ENCODE data around the gene BMERB1. TPM values are rescaled to one million over a fixed set of nuclear protein-coding genes. Genes with fewer than 3 reads are reported as not detected.
A peak's percentile ranks its signal among the peaks of the same experiment; 100 is the strongest.
"Not testable (repeated sequence)": the region's sequence is repeated elsewhere in the genome, so short reads cannot be mapped to it uniquely, and the experiment has no call there.

BMERB1 gene
- total RNA-seq = 57.2 and 77.2 TPM in 2 replicates

DNA sequence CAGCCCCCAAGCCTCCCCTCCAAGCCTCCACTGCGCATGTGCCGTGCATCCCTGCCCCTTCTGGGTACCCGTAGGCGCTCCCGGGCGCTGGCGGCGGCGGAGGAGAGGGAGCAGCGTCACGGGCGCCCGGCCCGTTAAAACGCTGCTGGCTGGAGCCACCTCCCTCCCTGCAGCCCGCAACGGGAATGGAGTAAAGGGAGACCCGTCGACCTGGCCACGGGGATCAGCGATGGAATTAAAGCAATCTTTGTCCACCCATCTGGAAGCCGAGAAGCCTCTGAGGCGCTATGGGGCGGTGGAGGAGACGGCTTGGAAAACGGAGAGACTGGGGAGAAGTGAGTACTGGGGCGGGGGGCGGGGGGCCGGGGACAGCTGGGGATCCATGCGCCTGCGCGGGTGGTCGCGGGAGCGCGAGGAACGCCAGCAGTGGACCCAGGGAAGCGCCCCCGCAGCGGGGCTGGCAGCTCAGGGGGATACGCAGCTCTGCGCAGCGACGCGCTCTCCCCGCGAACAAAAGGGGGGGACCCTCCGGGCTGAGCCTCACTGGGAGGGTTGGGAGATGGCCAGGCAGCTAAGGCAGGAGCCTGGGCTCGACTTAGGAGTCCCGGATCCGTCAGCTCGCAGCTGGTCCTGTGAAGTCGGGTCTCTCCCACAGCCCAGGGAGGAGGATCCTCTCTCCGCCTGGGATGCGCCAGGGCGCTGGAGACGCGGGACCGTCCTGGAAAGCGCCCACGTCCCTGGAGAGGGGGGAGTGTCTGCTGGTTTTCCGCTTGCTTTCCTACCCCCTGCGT lies at the start of gene BMERB1:
Gene BMERB1 (plus strand): TSS at position 164 of the 791 bp plus-strand sequence. CDS start 66 bp downstream, at position 230.
- H3K27ac ChIP-seq (ENCODE audit: low read depth, low read length) = peak within 1 kb of the TSS; percentile 37
- DNase-seq (ENCODE audit: insufficient read length, low spot score, missing footprints) = peak; percentile 93

DNA sequence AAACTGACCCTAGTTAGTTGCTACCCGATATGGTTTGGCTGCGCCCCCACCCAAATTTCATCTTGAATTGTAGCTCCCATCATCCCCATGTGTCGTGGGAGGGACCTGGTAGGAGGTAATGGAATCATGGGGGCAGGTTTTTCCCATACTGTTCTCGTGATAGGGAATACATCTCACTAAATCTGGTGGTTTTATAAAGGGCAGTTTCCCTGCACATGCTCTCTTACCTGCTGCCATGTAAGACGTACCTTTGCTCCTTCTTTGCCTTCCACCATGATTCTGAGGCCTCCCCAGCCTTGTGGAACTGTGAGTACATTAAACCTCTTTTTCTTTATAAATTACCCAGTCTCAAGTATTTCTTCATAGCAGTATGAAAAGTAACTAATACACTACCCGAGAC lies 46.3 kb upstream of the BMERB1 start:
- not testable (repeated sequence) for DNase-seq (ENCODE audit: insufficient read length, low spot score, missing footprints); H3K4me3 ChIP-seq (ENCODE audit: insufficient read depth, low read length); H2AFZ ChIP-seq (ENCODE audit: low read length); H3K36me3 ChIP-seq (ENCODE audit: insufficient read depth, low read length); H3K4me1 ChIP-seq (ENCODE audit: insufficient read depth, low read length); H3K27me3 ChIP-seq (ENCODE audit: insufficient read depth, low read length); H4K20me1 ChIP-seq (ENCODE audit: insufficient read depth, low read length); H3K79me2 ChIP-seq (ENCODE audit: insufficient read depth, low read length); H3K27ac ChIP-seq (ENCODE audit: low read depth, low read length); H3K9me3 ChIP-seq (ENCODE audit: low read depth, low read length); H3K4me2 ChIP-seq (ENCODE audit: insufficient read depth, low read length)

More for the DNA sequence above, at the start of gene BMERB1:
- Histone ChIP-seq H4K20me1 (ENCODE audit: insufficient read depth, low read length) (peaks cover 14% of the 10 kb centered on the region), H3K9me3 (ENCODE audit: low read depth, low read length) (no peaks in the 10 kb centered on the region), H3K4me2 (ENCODE audit: insufficient read depth, low read length) (peak within 1 kb of the TSS; percentile 82), H3K27me3 (ENCODE audit: insufficient read depth, low read length) (no peaks in the 10 kb centered on the region), H3K36me3 (ENCODE audit: insufficient read depth, low read length) (no peaks in the 10 kb centered on the region), H3K4me3 (ENCODE audit: insufficient read depth, low read length) (peak within 1 kb of the TSS; percentile 91), H3K79me2 (ENCODE audit: insufficient read depth, low read length) (peaks cover 53% of the 10 kb centered on the region), H3K4me1 (ENCODE audit: insufficient read depth, low read length) (peaks cover 21% of the 10 kb centered on the region), H2AFZ (ENCODE audit: low read length) (peak within 1 kb of the TSS; percentile 95)
- TF ChIP-seq, protein P1, sequence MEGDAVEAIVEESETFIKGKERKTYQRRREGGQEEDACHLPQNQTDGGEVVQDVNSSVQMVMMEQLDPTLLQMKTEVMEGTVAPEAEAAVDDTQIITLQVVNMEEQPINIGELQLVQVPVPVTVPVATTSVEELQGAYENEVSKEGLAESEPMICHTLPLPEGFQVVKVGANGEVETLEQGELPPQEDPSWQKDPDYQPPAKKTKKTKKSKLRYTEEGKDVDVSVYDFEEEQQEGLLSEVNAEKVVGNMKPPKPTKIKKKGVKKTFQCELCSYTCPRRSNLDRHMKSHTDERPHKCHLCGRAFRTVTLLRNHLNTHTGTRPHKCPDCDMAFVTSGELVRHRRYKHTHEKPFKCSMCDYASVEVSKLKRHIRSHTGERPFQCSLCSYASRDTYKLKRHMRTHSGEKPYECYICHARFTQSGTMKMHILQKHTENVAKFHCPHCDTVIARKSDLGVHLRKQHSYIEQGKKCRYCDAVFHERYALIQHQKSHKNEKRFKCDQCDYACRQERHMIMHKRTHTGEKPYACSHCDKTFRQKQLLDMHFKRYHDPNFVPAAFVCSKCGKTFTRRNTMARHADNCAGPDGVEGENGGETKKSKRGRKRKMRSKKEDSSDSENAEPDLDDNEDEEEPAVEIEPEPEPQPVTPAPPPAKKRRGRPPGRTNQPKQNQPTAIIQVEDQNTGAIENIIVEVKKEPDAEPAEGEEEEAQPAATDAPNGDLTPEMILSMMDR (IDR thresholded peaks at IDR 0.05; ENCODE audit: extremely low read depth, low read depth, low read length) = no peak

DNA sequence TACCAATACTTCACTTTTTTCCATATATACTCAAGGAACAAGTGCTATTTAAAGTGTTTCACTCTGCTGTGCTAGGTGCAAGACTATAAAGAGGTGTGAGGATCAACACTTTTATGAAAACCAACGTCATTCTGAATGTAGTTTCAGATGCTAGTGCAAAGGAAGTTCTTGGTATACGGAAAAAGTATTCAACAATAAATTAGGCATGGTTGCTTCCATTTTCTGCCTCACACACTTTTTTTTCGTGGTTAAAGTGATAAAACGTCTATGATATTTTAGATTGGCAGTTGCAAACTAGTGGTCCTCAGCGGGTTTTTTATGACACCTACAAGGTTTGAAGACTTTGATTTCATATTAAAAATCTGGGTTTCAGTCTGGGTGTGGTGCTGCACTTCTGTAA lies 44.5 kb upstream of the BMERB1 start:
- H3K27me3 ChIP-seq (ENCODE audit: insufficient read depth, low read length); DNase-seq (ENCODE audit: insufficient read length, low spot score, missing footprints); H3K79me2 ChIP-seq (ENCODE audit: insufficient read depth, low read length); H3K4me3 ChIP-seq (ENCODE audit: insufficient read depth, low read length); H3K36me3 ChIP-seq (ENCODE audit: insufficient read depth, low read length); H4K20me1 ChIP-seq (ENCODE audit: insufficient read depth, low read length); H3K9me3 ChIP-seq (ENCODE audit: low read depth, low read length); H2AFZ ChIP-seq (ENCODE audit: low read length); H3K4me2 ChIP-seq (ENCODE audit: insufficient read depth, low read length); H3K4me1 ChIP-seq (ENCODE audit: insufficient read depth, low read length); H3K27ac ChIP-seq (ENCODE audit: low read depth, low read length): not testable (repeated sequence)

DNA sequence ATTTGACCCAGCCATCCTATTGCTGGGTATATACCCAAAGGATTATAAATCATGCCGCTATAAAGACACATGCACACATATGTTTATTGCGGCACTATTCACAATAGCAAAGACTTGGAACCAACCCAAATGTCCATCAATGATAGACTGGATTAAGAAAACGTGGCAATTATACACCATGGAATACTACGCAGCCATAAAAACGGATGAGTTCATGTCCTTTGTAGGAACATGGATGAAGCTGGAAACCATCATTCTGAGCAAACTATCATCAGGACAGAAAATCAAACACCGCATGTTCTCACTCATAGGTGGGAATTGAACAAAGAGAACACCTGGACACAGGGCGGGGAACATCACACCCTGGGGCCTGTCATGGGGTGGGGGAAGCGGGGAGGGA lies 41.4 kb upstream of the BMERB1 start:
- not testable (repeated sequence) for H3K4me3 ChIP-seq (ENCODE audit: insufficient read depth, low read length); H3K27me3 ChIP-seq (ENCODE audit: insufficient read depth, low read length); DNase-seq (ENCODE audit: insufficient read length, low spot score, missing footprints); H3K36me3 ChIP-seq (ENCODE audit: insufficient read depth, low read length); H3K4me2 ChIP-seq (ENCODE audit: insufficient read depth, low read length); H2AFZ ChIP-seq (ENCODE audit: low read length); H3K27ac ChIP-seq (ENCODE audit: low read depth, low read length); H3K9me3 ChIP-seq (ENCODE audit: low read depth, low read length); H3K79me2 ChIP-seq (ENCODE audit: insufficient read depth, low read length); H4K20me1 ChIP-seq (ENCODE audit: insufficient read depth, low read length); H3K4me1 ChIP-seq (ENCODE audit: insufficient read depth, low read length)

DNA sequence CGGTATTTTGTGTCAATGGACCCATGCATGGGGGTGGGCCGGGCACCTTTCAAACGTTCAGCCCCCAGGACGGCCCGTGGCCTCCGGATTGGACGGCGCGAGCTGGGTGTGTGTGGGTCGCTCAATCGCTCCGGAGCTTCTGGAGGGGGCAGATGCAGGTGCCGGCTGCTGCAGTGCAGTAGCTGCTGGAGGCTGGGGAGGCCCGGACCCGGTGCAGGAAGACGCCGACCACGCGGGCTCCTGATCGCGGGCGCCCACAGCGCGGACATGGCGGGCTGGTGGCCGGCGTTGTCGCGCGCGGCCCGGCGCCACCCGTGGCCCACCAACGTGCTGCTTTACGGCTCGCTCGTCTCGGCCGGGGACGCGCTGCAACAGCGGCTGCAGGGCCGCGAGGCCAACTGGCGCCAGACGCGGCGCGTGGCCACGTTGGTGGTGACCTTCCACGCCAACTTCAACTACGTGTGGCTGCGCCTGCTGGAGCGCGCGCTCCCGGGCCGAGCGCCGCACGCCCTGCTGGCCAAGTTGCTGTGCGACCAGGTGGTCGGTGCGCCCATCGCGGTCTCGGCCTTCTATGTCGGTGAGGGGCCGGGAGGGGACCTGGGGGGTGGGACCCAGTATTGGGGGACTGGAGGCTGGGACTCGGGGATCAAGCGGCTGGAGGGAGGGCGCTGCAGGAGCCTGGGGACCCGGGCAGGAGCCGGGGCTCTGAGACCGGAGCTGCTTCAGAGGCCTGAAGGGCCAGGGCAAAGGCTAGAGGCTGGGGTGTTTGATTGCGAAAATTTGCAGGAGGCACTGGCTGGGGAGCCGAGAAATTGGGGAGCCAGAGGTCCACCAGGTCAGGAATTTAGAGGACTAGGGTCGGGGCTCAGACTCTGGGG lies 38.5 kb upstream of the BMERB1 start, which contains the start of gene MPV17L:
Gene MPV17L (plus strand): TSS at position 124 of the 878 bp plus-strand sequence. CDS start 144 bp downstream, at position 268.
- H3K9me3 ChIP-seq (ENCODE audit: low read depth, low read length); H4K20me1 ChIP-seq (ENCODE audit: insufficient read depth, low read length); H3K27me3 ChIP-seq (ENCODE audit: insufficient read depth, low read length); H3K36me3 ChIP-seq (ENCODE audit: insufficient read depth, low read length); H3K27ac ChIP-seq (ENCODE audit: low read depth, low read length); H3K79me2 ChIP-seq (ENCODE audit: insufficient read depth, low read length); H3K4me1 ChIP-seq (ENCODE audit: insufficient read depth, low read length): not testable (repeated sequence)
- Histone ChIP-seq H3K4me3 (ENCODE audit: insufficient read depth, low read length) (peak within 1 kb of the TSS; percentile 68), H2AFZ (ENCODE audit: low read length) (peak within 1 kb of the TSS; percentile 70), H3K4me2 (ENCODE audit: insufficient read depth, low read length) (peak within 1 kb of the TSS; percentile 72)
- DNase-seq (ENCODE audit: insufficient read length, low spot score, missing footprints) = peak; percentile 80

DNA sequence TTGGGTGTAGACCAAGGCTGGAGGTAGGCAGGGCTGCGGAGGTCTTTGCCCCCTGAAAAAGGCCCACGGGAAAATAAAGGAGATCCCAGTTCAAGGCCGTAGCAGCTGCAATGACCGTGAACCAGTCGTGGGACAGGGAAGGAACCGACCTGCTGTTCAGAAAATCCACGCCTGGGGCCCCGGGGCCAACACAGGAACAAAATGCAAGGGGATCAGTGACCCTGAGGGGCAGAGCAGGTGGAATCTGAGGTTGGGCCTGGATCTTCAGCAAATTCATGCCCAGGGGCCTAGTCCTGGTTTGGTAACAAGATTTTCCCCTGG lies 37.9 kb upstream of the BMERB1 start:
- not testable (repeated sequence) for H3K27me3 ChIP-seq (ENCODE audit: insufficient read depth, low read length); H4K20me1 ChIP-seq (ENCODE audit: insufficient read depth, low read length); H3K79me2 ChIP-seq (ENCODE audit: insufficient read depth, low read length); H2AFZ ChIP-seq (ENCODE audit: low read length); H3K36me3 ChIP-seq (ENCODE audit: insufficient read depth, low read length); H3K4me1 ChIP-seq (ENCODE audit: insufficient read depth, low read length); H3K9me3 ChIP-seq (ENCODE audit: low read depth, low read length); H3K27ac ChIP-seq (ENCODE audit: low read depth, low read length); DNase-seq (ENCODE audit: insufficient read length, low spot score, missing footprints)
- Histone ChIP-seq H3K4me3 (ENCODE audit: insufficient read depth, low read length) (peak overlapping the region; percentile 68), H3K4me2 (ENCODE audit: insufficient read depth, low read length) (peak overlapping the region; percentile 72)

Data from osteoblast (primary cell).